Karpas-422 (cell line): ENCODE data around the gene LPP. TPM values are rescaled to one million over a fixed set of nuclear protein-coding genes. Genes with fewer than 3 reads are reported as not detected.
"Not testable (repeated sequence)": the region's sequence is repeated elsewhere in the genome, so short reads cannot be mapped to it uniquely, and the experiment has no call there.

Source experiments
- DNase-seq: peaks from one replicate; pipeline ENCODE4 v3.0.0-alpha.2; 2015
- H2AFZ ChIP-seq: fragments of 200-600 bp; sonication (generic); 2 replicates; pipeline ENCODE4 v1.6.1; 2014; ENCODE audit warnings: antibody characterized with exemption, low read length, mixed read lengths
- H3K27ac ChIP-seq: fragments of 200-600 bp; sonication (generic); 2 replicates; pipeline ENCODE4 v1.5.1; 2014; ENCODE audit warnings: mild to moderate bottlenecking, low read length, moderate library complexity
- H3K27me3 ChIP-seq: fragments of 200-600 bp; sonication (generic); 2 replicates; pipeline ENCODE4 v1.6.1; 2014; ENCODE audit warnings: low read length, mixed read lengths
- H3K36me3 ChIP-seq: fragments of 200-600 bp; sonication (generic); 2 replicates; pipeline ENCODE4 v1.6.1; 2014; ENCODE audit warnings: low read length, mixed read lengths; ENCODE audit not compliant: insufficient read depth
- H3K4me1 ChIP-seq: fragments of 200-600 bp; sonication (generic); 2 replicates; pipeline ENCODE4 v1.6.1; 2014; ENCODE audit warnings: mild to moderate bottlenecking, low read length, mixed read lengths
- H3K4me2 ChIP-seq: fragments of 200-600 bp; sonication (generic); 2 replicates; pipeline ENCODE4 v1.6.1; 2014; ENCODE audit warnings: low read length, low read depth, mild to moderate bottlenecking; ENCODE audit not compliant: poor library complexity, severe bottlenecking
- H3K4me3 ChIP-seq: fragments of 200-600 bp; sonication (generic); 2 replicates; pipeline ENCODE4 v1.5.1; 2014; ENCODE audit warnings: mild to moderate bottlenecking, antibody characterized with exemption, low read length, mixed read lengths
- H3K79me2 ChIP-seq: fragments of 200-600 bp; sonication (generic); 2 replicates; pipeline ENCODE4 v1.6.1; 2014; ENCODE audit warnings: mild to moderate bottlenecking, low read length, mixed read lengths
- H3K9ac ChIP-seq: fragments of 200-600 bp; sonication (generic); 2 replicates; pipeline ENCODE4 v1.6.0; 2014; ENCODE audit warnings: low read length
- H3K9me2 ChIP-seq: fragments of 200-600 bp; sonication (generic), shearing (Covaris generic); replicated peaks from 2 replicates; pipeline ENCODE4 v1.6.0; 2014; ENCODE audit warnings: mild to moderate bottlenecking, low read length, moderate library complexity; ENCODE audit not compliant: insufficient read depth
- H3K9me3 ChIP-seq: fragments of 300-700, 200-600 bp; sonication (generic); 2 replicates; pipeline ENCODE4 v1.6.1; 2014; ENCODE audit warnings: low read length, mixed read lengths
- H4K20me1 ChIP-seq: fragments of 200-600 bp; sonication (generic); 2 replicates; pipeline ENCODE4 v1.6.1; 2014; ENCODE audit warnings: mild to moderate bottlenecking, antibody characterized with exemption, low read length, low read depth; ENCODE audit not compliant: insufficient read depth
- total RNA-seq: library from RNA; depleted of rRNA; stranded (reverse); fragments of >200 nt; shearing (Covaris generic); gene quantifications from 2 replicates; pipeline ENCODE4 v1.2.3, GENCODE V29; 2014; ENCODE audit warnings: low replicate concordance

LPP gene
- total RNA-seq, 1 experiment from 2014 or later = 88.5 TPM

DNA sequence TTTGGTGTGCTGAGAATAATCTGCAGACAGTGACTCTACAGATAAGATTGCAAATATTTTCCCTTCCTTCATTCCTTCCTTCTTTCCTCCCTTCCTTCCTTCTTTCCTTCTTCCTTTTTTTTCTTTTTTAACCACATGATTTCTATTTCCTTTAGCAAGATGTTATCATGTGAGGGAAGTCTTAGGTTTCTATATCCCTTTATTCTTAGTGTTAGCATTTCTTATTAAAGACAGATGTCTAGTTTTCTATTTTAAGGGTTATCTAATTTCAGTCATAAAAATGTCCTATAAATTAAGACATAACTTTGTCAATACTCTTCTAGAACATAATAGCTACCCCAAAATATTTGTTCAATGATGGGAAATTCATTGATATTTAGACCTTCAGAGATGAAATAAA is 470.9 kb downstream of the LPP start:
- Histone ChIP-seq H3K4me3 (no peak overlapping the region), H3K27me3 (no peaks in the 10 kb centered on the region), H3K4me1 (no peaks in the 10 kb centered on the region), H3K9me2 (no peaks in the 10 kb centered on the region), H3K27ac (no peak overlapping the region), H3K4me2 (no peak overlapping the region), H4K20me1 (no peaks in the 10 kb centered on the region), H3K36me3 (no peaks in the 10 kb centered on the region), H3K9me3 (no peaks in the 10 kb centered on the region), H2AFZ (no peak overlapping the region), H3K79me2 (no peaks in the 10 kb centered on the region), H3K9ac (no peak overlapping the region)
- DNase-seq = no peak

DNA sequence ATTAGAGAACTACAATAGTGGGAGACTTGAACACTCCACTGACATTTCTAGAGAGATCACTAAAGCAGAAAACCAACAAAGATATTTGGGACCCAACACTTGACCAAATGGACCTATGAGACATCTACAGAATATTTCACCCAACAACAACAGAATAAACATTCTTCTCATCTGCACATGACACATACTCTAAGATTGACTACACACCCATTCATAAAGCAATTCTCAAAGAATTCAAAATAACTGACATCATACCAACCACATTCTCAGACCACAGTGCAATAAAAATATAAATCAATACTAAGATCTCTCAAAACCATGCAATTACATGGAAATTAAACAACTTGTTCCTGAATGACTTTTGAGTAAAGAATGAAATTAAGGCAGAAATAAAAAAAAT is 473.7 kb downstream of the LPP start:
- H3K36me3 ChIP-seq = no peaks in the 10 kb centered on the region
- H3K27me3 ChIP-seq = no peaks in the 10 kb centered on the region
- no peaks in the 10 kb centered on the region for H4K20me1 ChIP-seq
- H3K9me2 ChIP-seq = no peaks in the 10 kb centered on the region
- no peak overlapping the region for H2AFZ ChIP-seq
- no peaks in the 10 kb centered on the region for H3K9me3 ChIP-seq
- no peak overlapping the region for H3K4me2 ChIP-seq
- H3K4me3 ChIP-seq = no peak overlapping the region
- no peaks in the 10 kb centered on the region for H3K79me2 ChIP-seq
- no peak for DNase-seq
- H3K4me1 ChIP-seq = no peaks in the 10 kb centered on the region
- no peak overlapping the region for H3K27ac ChIP-seq
- no peak overlapping the region for H3K9ac ChIP-seq

DNA sequence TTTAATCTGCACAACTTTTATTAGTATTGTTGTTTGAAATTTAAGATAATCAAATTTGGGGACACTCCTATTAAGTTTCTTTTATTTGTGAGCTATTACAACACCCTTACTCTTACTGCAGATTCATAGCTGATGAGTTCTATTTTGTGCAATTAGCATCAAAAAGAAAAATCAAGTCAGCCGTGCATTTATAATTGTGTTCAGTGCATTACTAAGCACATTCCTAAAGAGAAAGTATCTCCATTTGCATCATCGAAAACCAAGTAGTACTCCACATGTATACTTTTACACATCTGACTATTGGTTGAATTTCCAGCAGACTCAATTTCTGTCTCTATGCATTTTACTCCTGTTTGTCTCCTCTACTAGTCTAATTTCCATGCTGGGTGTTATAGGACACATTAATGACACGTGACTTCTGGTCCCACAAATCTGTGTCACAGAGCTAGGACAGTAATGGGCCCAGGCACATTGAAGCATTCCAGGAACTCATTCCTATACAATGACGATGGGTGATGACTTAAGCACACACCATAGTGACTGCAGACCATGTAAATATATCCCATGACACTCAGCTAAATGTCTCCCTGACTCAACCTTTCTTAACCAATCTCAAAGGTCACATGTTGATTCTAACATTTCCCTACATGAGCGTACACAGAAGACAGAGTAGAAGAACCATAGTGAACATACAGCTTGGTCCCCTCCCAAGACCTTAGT is 477.5 kb downstream of the LPP start:
- Histone ChIP-seq H3K9me3 (no peaks in the 10 kb centered on the region), H2AFZ (no peak overlapping the region), H3K27ac (no peak overlapping the region), H3K36me3 (no peaks in the 10 kb centered on the region), H3K9me2 (no peaks in the 10 kb centered on the region), H3K9ac (no peak overlapping the region), H3K4me1 (no peaks in the 10 kb centered on the region), H4K20me1 (no peaks in the 10 kb centered on the region), H3K79me2 (no peaks in the 10 kb centered on the region), H3K4me2 (no peak overlapping the region), H3K27me3 (no peaks in the 10 kb centered on the region), H3K4me3 (no peak overlapping the region)
- DNase-seq = no peak

DNA sequence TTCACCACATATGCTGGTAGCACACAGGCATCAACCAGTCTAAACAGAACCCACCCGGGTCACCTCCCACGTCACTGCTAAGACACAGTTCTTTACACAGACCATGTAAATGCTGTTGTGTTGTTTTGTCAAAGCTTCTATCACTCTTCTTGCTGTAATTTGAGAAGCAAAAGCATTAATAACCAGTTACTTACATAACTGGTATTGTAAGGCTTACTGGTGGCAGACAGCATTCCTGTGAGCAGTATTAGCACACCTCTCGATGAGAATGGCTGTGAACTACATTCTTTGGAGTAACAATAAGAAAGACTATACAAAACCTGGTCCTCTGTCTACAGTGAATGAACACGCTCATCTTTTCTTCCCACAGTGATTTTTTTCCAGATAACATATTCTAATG is 479.2 kb downstream of the LPP start:
- Histone ChIP-seq H3K4me1 (no peaks in the 10 kb centered on the region), H3K79me2 (no peaks in the 10 kb centered on the region), H3K36me3 (no peaks in the 10 kb centered on the region), H3K9ac (no peak overlapping the region), H3K4me3 (no peak overlapping the region), H3K9me3 (no peaks in the 10 kb centered on the region), H3K27me3 (no peaks in the 10 kb centered on the region), H4K20me1 (no peaks in the 10 kb centered on the region), H3K27ac (no peak overlapping the region), H3K4me2 (no peak overlapping the region), H3K9me2 (no peaks in the 10 kb centered on the region), H2AFZ (no peak overlapping the region)
- no peak for DNase-seq

DNA sequence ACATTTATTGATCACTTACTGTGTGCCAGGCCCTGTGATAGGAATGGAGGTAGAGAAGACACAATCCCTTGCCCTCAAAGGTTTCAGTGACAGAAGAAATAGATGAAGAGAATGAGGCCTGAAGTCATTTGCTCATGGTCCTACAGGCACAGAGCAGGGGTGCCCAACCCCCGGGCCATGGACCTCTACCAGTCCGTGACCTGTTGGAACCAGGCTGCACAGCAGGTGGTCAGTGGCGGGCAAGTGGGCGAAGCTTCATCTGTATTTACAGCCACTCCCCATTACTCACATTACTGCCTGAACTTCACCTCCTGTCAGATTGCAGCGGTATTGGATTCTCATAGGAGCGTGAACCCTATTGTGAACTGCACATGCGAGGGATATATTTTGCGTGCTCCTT is 480.3 kb downstream of the LPP start:
- H3K4me1 ChIP-seq = no peaks in the 10 kb centered on the region
- DNase-seq = no peak
- no peaks in the 10 kb centered on the region for H3K79me2 ChIP-seq
- H3K36me3 ChIP-seq = no peaks in the 10 kb centered on the region
- H3K27me3 ChIP-seq = no peaks in the 10 kb centered on the region
- no peak overlapping the region for H3K4me3 ChIP-seq
- no peaks in the 10 kb centered on the region for H4K20me1 ChIP-seq
- H2AFZ ChIP-seq = no peak overlapping the region
- no peak overlapping the region for H3K27ac ChIP-seq
- no peaks in the 10 kb centered on the region for H3K9me2 ChIP-seq
- H3K9ac ChIP-seq = no peak overlapping the region
- no peak overlapping the region for H3K4me2 ChIP-seq
- H3K9me3 ChIP-seq = no peaks in the 10 kb centered on the region

DNA sequence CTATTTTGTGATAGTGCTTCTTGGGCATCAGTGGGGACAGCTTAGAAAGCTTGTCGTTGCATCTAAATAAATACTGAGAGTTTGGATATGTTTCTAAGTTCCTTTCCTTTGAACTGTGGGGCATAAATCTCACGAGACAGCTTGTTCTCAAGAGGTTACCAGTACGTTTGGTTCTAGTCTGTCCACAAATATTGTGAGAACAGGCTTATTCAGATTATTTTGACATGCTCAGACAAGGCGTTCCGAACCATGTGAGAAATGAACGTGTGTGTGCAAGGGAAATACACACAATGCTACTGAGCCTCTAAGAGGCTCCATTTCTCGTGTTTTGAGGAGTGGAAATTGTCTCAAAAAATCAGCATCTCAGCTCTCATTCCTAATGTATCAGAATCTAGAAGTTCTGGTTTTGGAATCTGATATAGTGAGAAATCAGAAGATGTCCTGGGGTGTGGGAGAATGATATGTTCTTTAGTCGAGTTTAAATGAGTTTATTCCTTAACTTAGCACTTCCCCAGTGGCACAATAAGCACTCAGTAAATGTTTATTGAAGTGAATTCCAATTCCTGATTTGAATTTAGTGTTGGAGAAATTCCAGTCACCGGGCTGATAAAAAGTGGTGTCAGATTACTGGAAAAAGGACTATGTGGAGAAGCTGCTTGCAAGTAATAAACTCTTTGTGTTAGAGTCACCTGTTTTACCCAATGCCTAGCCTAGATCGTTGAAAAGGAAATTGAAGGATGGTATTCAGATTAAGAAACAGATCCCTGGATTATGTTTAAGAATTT is 481.5 kb downstream of the LPP start:
- H3K27me3 ChIP-seq = no peaks in the 10 kb centered on the region
- no peak overlapping the region for H3K27ac ChIP-seq
- no peak overlapping the region for H3K4me2 ChIP-seq
- H3K79me2 ChIP-seq = no peaks in the 10 kb centered on the region
- H3K9me3 ChIP-seq = no peaks in the 10 kb centered on the region
- no peak overlapping the region for H2AFZ ChIP-seq
- H3K4me1 ChIP-seq = no peaks in the 10 kb centered on the region
- no peak for DNase-seq
- H3K36me3 ChIP-seq = no peaks in the 10 kb centered on the region
- no peaks in the 10 kb centered on the region for H3K9me2 ChIP-seq
- H3K9ac ChIP-seq = no peak overlapping the region
- H3K4me3 ChIP-seq = no peak overlapping the region
- no peaks in the 10 kb centered on the region for H4K20me1 ChIP-seq

DNA sequence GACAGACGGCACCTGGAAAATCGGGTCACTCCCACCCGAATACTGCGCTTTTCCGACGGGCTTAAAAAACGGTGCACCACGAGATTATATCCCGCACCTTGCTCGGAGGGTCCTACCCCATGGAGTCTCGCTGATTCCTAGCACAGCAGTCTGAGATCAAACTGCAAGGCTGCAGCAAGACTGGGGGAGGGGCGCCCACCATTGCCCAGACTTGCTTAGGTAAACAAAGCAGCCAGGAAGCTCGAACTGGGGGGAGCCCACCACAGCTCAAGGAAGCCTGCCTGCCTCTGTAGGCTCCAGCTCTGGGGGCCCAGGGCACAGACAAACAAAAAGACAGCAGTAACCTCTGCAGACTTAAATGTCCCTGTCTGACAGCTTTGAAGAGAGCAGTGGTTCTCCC is 482.3 kb downstream of the LPP start:
- H2AFZ ChIP-seq, H3K9me3 ChIP-seq, H3K79me2 ChIP-seq, DNase-seq, H3K4me3 ChIP-seq, H3K4me2 ChIP-seq, H3K36me3 ChIP-seq, H4K20me1 ChIP-seq, H3K27ac ChIP-seq, H3K9me2 ChIP-seq, H3K27me3 ChIP-seq, H3K9ac ChIP-seq, H3K4me1 ChIP-seq: not testable (repeated sequence)

DNA sequence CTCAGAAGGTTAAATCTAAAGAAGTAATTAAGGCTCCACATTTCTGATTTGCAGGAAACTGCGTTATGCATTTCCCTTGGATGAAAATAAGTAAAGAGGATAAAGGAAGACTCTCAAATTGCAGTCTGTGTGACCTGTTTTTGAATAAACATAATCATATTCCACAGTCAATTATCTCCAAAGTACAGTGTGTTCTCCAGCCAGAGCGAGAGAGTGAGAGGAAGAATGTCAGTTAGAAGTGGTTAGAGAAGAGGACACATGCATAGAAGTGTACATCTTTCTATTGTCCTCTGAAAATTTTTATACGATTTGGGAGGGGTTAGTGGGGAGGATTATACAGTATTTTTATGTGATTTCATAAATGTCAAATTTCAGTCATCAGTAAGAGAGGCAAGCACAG is 487.1 kb downstream of the LPP start:
- Histone ChIP-seq H3K9me3 (no peaks in the 10 kb centered on the region), H3K4me3 (no peak overlapping the region), H3K36me3 (no peaks in the 10 kb centered on the region), H3K4me2 (no peak overlapping the region), H2AFZ (no peak overlapping the region), H3K4me1 (no peaks in the 10 kb centered on the region), H3K79me2 (no peaks in the 10 kb centered on the region), H3K9ac (no peak overlapping the region), H3K27ac (no peak overlapping the region), H3K9me2 (no peaks in the 10 kb centered on the region), H4K20me1 (no peaks in the 10 kb centered on the region), H3K27me3 (no peaks in the 10 kb centered on the region)
- DNase-seq = no peak
